GM12878 (cell line): Measurements from ENCODE around the gene NOD2. TPM values are rescaled to one million over a fixed set of nuclear protein-coding genes. Genes with fewer than 3 reads are reported as not detected.

ENCODE experiments used
- ATAC-seq: fragments of 200-7000 bp; cut with Tn5 transposase; 3 replicates; pipeline ENCODE4 v1.9.1; 2020; ENCODE audit warnings: mild to moderate bottlenecking, moderate library complexity
- BruUV-seq: library from RNA; stranded (reverse); fragments of 400-500 nt; replicated peaks from 2 replicates; lab custom pipeline; 2021; lab: Mats Ljungman, UMichigan
- CTCF ChIA-PET: fragments of 300-600 bp; sonication (Branson Sonifier 250); formaldehyde crosslinking; extraction: SDS; loops from one replicate; lab custom pipeline; 2021; ENCODE audit warnings: inconsistent platforms; lab: Yijun Ruan, JAX
- POLR2A ChIA-PET: fragments of 350-600 bp; formaldehyde crosslinking; extraction: SDS; loops from one replicate; lab custom pipeline; 2021; ENCODE audit warnings: inconsistent platforms; lab: Charles Lee
- RAD21 ChIA-PET: fragments of 300-600 bp; sonication (Branson Sonifier 250); formaldehyde crosslinking; loops from one replicate; lab custom pipeline; 2023; ENCODE audit warnings: antibody characterized with exemption; ENCODE audit not compliant: unreplicated experiment; lab: Charles Lee
- SMC1A ChIA-PET: fragments of 300-600 bp; sonication (Branson Sonifier 250); formaldehyde crosslinking; loops from one replicate; lab custom pipeline; 2023; ENCODE audit not compliant: unreplicated experiment, uncharacterized antibody; lab: Charles Lee
- DNase-seq: peaks from one replicate; pipeline ENCODE4 v3.0.0-alpha.2; 2011; ENCODE audit warnings: low read depth, low spot score
- FAIRE-seq: peaks from 3 replicates; lab custom pipeline; 2011; peaks lifted over from hg19 to GRCh38; lab: Jason Lieb, UNC
- H2AFZ ChIP-seq: 2 replicates; pipeline ENCODE4 v1.6.0; 2011; ENCODE audit warnings: low read depth, low read length, control low read depth; ENCODE audit not compliant: control insufficient read depth
- H3K27ac ChIP-seq: 2 replicates; pipeline ENCODE4 v1.5.1; 2011; ENCODE audit warnings: control low read depth; ENCODE audit not compliant: control insufficient read depth, insufficient read depth
- H3K27me3 ChIP-seq, 2 experiments: replicated peaks in 1 of 2; 2 replicates each; pipeline versions ENCODE4 v1.6.0 to v1.6.1; 2011; ENCODE audit warnings: low read length in 1 of 2; ENCODE audit not compliant: control insufficient read depth in 2 of 2, insufficient read depth in 2 of 2
- H3K36me3 ChIP-seq, 2 experiments: 2 replicates each; pipeline ENCODE4 v1.5.1; 2011; ENCODE audit warnings: low read length in 1 of 2; ENCODE audit not compliant: control insufficient read depth in 2 of 2, insufficient read depth in 2 of 2
- H3K4me1 ChIP-seq: 2 replicates; pipeline ENCODE4 v1.6.1; 2011; ENCODE audit warnings: mild to moderate bottlenecking, low read length, moderate library complexity, mixed read lengths; ENCODE audit not compliant: control insufficient read depth, insufficient read depth
- H3K4me2 ChIP-seq: 2 replicates; pipeline ENCODE4 v1.6.0; 2011; ENCODE audit warnings: control low read depth; ENCODE audit not compliant: control insufficient read depth, insufficient read depth
- H3K4me3 ChIP-seq: fragments of 200-600 bp; sonication (generic); 2 replicates; pipeline ENCODE4 v1.5.1; 2016
- H3K79me2 ChIP-seq: 2 replicates; pipeline ENCODE4 v1.6.0; 2011; ENCODE audit warnings: low read length; ENCODE audit not compliant: control insufficient read depth, insufficient read depth
- H3K9ac ChIP-seq: 2 replicates; pipeline ENCODE4 v1.8.0; 2011; ENCODE audit warnings: low read length, control low read depth, mixed read lengths; ENCODE audit not compliant: control insufficient read depth, insufficient read depth
- H3K9me3 ChIP-seq: replicated peaks from 3 replicates; pipeline ENCODE4 v1.5.1; 2011; ENCODE audit warnings: mild to moderate bottlenecking, low read length; ENCODE audit not compliant: control insufficient read depth, insufficient read depth
- H4K20me1 ChIP-seq: 2 replicates; pipeline ENCODE4 v1.6.0; 2011; ENCODE audit not compliant: control insufficient read depth, insufficient read depth
- CBX5 ChIP-seq: sonication (generic); IDR thresholded peaks from 2 replicates; pipeline ENCODE4 v1.6.1; 2016; ENCODE audit warnings: low read depth, moderate library complexity, mild to moderate bottlenecking, inconsistent platforms
- E2F8 ChIP-seq: fragments of 450-650 bp; IDR thresholded peaks from 2 replicates; pipeline ENCODE4 v1.6.1; 2018; ENCODE audit warnings: mild to moderate bottlenecking, low read depth, moderate library complexity; ENCODE audit not compliant: partially characterized antibody
- EP300 ChIP-seq, 2 experiments: fragments of 150-350 bp in 1 of 2; IDR thresholded peaks; 2 replicates each; pipeline ENCODE4 v1.6.1; 2011 to 2012; ENCODE audit warnings: low read depth in 2 of 2, low read length in 2 of 2, borderline replicate concordance in 1 of 2, improper control_type of control experiment in 1 of 2, inconsistent platforms in 1 of 2; ENCODE audit not compliant: control insufficient read depth in 1 of 2
- HCFC1 ChIP-seq: fragments of 150-350 bp; IDR thresholded peaks from 2 replicates; pipeline ENCODE4 v1.6.1; 2014; ENCODE audit warnings: low read length
- HSF1 ChIP-seq: fragments of 150-350 bp; IDR thresholded peaks from 2 replicates; pipeline ENCODE4 v1.6.1; 2014; ENCODE audit warnings: mild to moderate bottlenecking, low read depth, low read length
- IRF5 ChIP-seq: fragments of 450-650 bp; IDR thresholded peaks from 2 replicates; pipeline ENCODE4 v1.6.1; 2017; ENCODE audit warnings: borderline replicate concordance
- NR2F1 ChIP-seq: fragments of 450-650 bp; conservative IDR thresholded peaks from 2 replicates; pipeline ENCODE4 v1.6.1; 2017; ENCODE audit warnings: mild to moderate bottlenecking
- NRF1 ChIP-seq: conservative IDR thresholded peaks from 2 replicates; pipeline ENCODE4 v1.6.1; 2011; ENCODE audit warnings: mild to moderate bottlenecking, low read depth, low read length, improper control_type of control experiment
- TBL1XR1 ChIP-seq: IDR thresholded peaks from 2 replicates; pipeline ENCODE4 v1.6.1; 2012; ENCODE audit warnings: low read depth, low read length, improper control_type of control experiment
- TCF12 ChIP-seq: IDR thresholded peaks from 2 replicates; pipeline ENCODE4 v1.6.1; 2011; ENCODE audit warnings: low read depth, mild to moderate bottlenecking, low read length
- ZNF207 ChIP-seq: fragments of 450-650 bp; IDR thresholded peaks from 2 replicates; pipeline ENCODE4 v1.6.1; 2014; ENCODE audit warnings: antibody characterized with exemption, mild to moderate bottlenecking, borderline replicate concordance
- ZNF384 ChIP-seq: IDR thresholded peaks from 2 replicates; pipeline ENCODE4 v1.6.1; 2012; ENCODE audit warnings: low read depth, mild to moderate bottlenecking, low read length, improper control_type of control experiment, borderline replicate concordance
- WGBS: methylation state at CpG from one replicate; pipeline ENCODE4 v1.1.6; 2016; ENCODE audit warnings: low lambda C conversion rate; ENCODE audit not compliant: insufficient replicate concordance, insufficient coverage; ENCODE audit errors: missing lambda C conversion rate; 5-methylcytosine and 5-hydroxymethylcytosine counted together
- in situ Hi-C: fragments of 300-500 bp; cut with MboI; formaldehyde crosslinking; loops from 9 replicates; pipeline ENCODE4 v1.14.3; 2018; ENCODE audit warnings: mixed read lengths
- intact Hi-C: fragments of 100-400 bp; cut with micrococcal nuclease; formaldehyde crosslinking; loops from one replicate; pipeline ENCODE4 v1.14.2; 2022; ENCODE audit not compliant: unreplicated experiment
- polyA plus RNA-seq, 11 experiments: library from polyadenylated mRNA; depleted of rRNA in 4 of 11; unstranded in 6 of 11; stranded (reverse) in 5 of 11; fragments of >200 nt; fragmentation: Nextera tagmentation in 4 of 11; fragmentation: Illumina TruSeq in 1 of 11; extraction: Ambion mirVana in 4 of 11; extraction: Trizol in 1 of 11; gene quantifications; 1 replicate in 1 of 11; 2 replicates in 10 of 11; pipeline versions ENCODE4 v1.2.1 to v1.2.3, GENCODE V29; 2011 to 2016; ENCODE audit warnings: inconsistent platforms in 2 of 11, missing spikeins in 2 of 11, low read depth in 1 of 11
- total RNA-seq, 4 experiments: library from RNA; depleted of rRNA in 3 of 4; stranded (reverse); fragments of >200 nt in 3 of 4; fragmentation: Illumina TruSeq in 1 of 4; extraction: Trizol in 1 of 4; gene quantifications; 2 replicates each; pipeline versions ENCODE4 v1.2.1 to v1.2.3, GENCODE V29; 2013 to 2021
- TF ChIP-seq, protein P1 (sequence below): fragments of 450-650 bp; IDR thresholded peaks from 2 replicates; pipeline ENCODE4 v1.6.1; 2017; ENCODE audit warnings: mild to moderate bottlenecking

Gene NOD2
- total and polyA plus RNA-seq, 10 of the 15 experiments (the other 5 are each of a cell fraction or from before 2014, with no cell fraction given), result 1.0 to 18.6 (median 6.7) TPM

DNA sequence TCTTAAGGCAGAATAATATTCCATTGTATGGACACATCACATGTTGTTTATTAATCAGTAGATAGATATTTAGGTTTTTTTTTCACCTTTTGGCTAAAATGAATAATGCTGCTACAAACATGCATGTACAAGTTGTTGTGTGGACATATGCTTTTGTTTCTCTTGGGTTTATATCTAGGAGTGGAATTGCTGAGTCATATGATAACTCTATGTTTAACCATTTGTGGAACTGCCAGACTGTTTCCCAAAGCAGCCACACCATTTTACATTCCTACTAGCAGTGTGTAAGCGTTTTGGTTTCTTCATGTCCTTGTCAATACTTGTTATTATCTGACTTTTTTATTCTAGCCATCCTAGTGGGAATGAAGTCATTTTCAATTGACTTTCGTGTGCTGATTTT lies 69.8 kb downstream of the NOD2 start:
- intact Hi-C loops, result no loop called here
- TF ChIP-seq E2F8 (no peak), IRF5 (no peak), TBL1XR1 (no peak), TCF12 (no peak), HCFC1 (no peak), CBX5 (no peak), ZNF207 (no peak), ZNF384 (no peak), EP300 (IDR thresholded peaks at IDR 0.05; ENCODE audit: borderline replicate concordance in 1 of 2, control insufficient read depth in 1 of 2, low read depth in 2 of 2, low read length in 2 of 2) (no peak), NR2F1 (no peak), NRF1 (no peak), HSF1 (no peak)
- TF ChIP-seq, protein P1, sequence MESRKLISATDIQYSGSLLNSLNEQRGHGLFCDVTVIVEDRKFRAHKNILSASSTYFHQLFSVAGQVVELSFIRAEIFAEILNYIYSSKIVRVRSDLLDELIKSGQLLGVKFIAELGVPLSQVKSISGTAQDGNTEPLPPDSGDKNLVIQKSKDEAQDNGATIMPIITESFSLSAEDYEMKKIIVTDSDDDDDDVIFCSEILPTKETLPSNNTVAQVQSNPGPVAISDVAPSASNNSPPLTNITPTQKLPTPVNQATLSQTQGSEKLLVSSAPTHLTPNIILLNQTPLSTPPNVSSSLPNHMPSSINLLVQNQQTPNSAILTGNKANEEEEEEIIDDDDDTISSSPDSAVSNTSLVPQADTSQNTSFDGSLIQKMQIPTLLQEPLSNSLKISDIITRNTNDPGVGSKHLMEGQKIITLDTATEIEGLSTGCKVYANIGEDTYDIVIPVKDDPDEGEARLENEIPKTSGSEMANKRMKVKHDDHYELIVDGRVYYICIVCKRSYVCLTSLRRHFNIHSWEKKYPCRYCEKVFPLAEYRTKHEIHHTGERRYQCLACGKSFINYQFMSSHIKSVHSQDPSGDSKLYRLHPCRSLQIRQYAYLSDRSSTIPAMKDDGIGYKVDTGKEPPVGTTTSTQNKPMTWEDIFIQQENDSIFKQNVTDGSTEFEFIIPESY, result no peak
- in situ Hi-C loops, result no loop called here
- DNase-seq (no peak), FAIRE-seq (no peak), ATAC-seq (no peak)
- WGBS, result 73% methylated on average over 2 of the region's 2 CpGs
- no peak overlapping the region for H3K4me3 ChIP-seq
- peaks cover 52% of the 10 kb centered on the region for H3K79me2 ChIP-seq
- peaks cover 20% of the 10 kb centered on the region for H3K9me3 ChIP-seq
- H2AFZ ChIP-seq, result no peak overlapping the region
- no peaks in the 10 kb centered on the region for H3K27me3 ChIP-seq
- SMC1A ChIA-PET, result interaction anchor here (1.0 to 1.1 kb wide), 2 partner anchors 19 to 152 kb away, joined by 3 read pairs; no protein-coding TSS in a partner anchor
- POLR2A ChIA-PET, result no interaction called here
- no peak overlapping the region for H3K4me2 ChIP-seq
- no peaks in the 10 kb centered on the region for H4K20me1 ChIP-seq
- H3K27ac ChIP-seq, result no peak overlapping the region
- CTCF ChIA-PET, result interaction anchor here (0.7 to 1.4 kb wide), 3 partner anchors 16 to 94 kb away, joined by 3 to 8 read pairs (median 5); no protein-coding TSS in a partner anchor
- H3K36me3 ChIP-seq, result peaks cover 0 to 22% of the 10 kb centered on the region in 2 experiments; a peak in 3 of 4 replicates
- RAD21 ChIA-PET, result interaction anchor here (1.1 kb wide), 1 partner anchor 96 kb away, joined by 3 read pairs; no protein-coding TSS in a partner anchor
- H3K9ac ChIP-seq, result no peak overlapping the region
- no peaks in the 10 kb centered on the region for H3K4me1 ChIP-seq
- no TSS peak for BruUV-seq
